ENCODE measurements around the gene MT1E.

The MT1E gene

DNA sequence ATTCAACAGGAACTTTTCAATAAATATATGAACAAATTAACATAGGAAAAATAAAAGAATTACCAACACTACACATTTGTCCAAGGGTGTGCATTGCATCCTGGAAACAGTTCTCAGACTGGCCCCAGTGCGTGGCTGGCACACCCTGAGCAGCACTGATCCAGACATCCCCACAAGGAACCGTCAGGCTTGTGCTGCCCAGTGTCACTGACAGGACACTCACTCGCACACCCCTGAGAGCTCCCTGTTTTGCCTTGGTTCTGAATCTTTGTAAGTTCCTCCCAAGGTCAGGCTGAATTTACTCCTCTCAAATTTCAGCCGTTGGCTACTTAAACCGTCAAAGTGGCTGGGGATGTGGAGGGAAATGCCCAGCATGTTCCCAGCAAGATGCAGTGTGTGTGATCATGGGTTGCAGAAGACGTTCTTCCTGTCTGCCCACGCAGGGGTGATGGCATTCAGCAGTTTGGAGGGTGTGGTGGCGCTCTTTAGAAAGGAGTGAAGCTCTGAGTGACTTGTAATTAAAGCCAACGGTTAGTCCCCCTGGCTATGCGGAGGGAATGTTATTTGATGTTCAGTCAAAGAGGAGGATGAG is 15.5 kb upstream of the MT1E start:
- peak overlapping the region; percentile 37 for H3K27ac ChIP-seq (ENCODE audit: low read length)
- H3K4me2 ChIP-seq (ENCODE audit: low read length), result peak overlapping the region; percentile 100
- peak overlapping the region; percentile 79 for H3K9ac ChIP-seq (ENCODE audit: low read length)
- H2AFZ ChIP-seq (ENCODE audit: low read depth, low read length), result peak overlapping the region; percentile 3; the same call in 1 of the 2 replicates
- H3K4me3 ChIP-seq (ENCODE audit: low read length), result peak overlapping the region; percentile 89
- no peaks in the 10 kb centered on the region for H4K20me1 ChIP-seq (ENCODE audit: insufficient read depth, low read length)
- no peaks in the 10 kb centered on the region for H3K79me2 ChIP-seq (ENCODE audit: low read length)
- H3K36me3 ChIP-seq (replicated peaks; ENCODE audit: low read depth, low read length), result no peaks in the 10 kb centered on the region
- no peaks in the 10 kb centered on the region for H3K9me3 ChIP-seq (ENCODE audit: insufficient read depth, low read length)
- no peaks in the 10 kb centered on the region for H3K27me3 ChIP-seq (ENCODE audit: low read depth, low read length)
- H3K4me1 ChIP-seq (ENCODE audit: low read length), result peaks cover 34% of the 10 kb centered on the region
- TF ChIP-seq, protein P1, sequence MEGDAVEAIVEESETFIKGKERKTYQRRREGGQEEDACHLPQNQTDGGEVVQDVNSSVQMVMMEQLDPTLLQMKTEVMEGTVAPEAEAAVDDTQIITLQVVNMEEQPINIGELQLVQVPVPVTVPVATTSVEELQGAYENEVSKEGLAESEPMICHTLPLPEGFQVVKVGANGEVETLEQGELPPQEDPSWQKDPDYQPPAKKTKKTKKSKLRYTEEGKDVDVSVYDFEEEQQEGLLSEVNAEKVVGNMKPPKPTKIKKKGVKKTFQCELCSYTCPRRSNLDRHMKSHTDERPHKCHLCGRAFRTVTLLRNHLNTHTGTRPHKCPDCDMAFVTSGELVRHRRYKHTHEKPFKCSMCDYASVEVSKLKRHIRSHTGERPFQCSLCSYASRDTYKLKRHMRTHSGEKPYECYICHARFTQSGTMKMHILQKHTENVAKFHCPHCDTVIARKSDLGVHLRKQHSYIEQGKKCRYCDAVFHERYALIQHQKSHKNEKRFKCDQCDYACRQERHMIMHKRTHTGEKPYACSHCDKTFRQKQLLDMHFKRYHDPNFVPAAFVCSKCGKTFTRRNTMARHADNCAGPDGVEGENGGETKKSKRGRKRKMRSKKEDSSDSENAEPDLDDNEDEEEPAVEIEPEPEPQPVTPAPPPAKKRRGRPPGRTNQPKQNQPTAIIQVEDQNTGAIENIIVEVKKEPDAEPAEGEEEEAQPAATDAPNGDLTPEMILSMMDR (IDR thresholded peaks at IDR 0.05; ENCODE audit: low read depth, low read length), result peak; percentile 24; the same call in 1 of the 2 replicates
- no peak for TF ChIP-seq EZH2phosphoT487 (IDR thresholded peaks at IDR 0.05; ENCODE audit: low read depth)

GRCh38 chr16:56610609-56611111 is 14.9 kb upstream of the MT1E start:
- H3K27ac ChIP-seq (ENCODE audit: low read length), result peak overlapping the region; percentile 37
- H3K27me3 ChIP-seq (ENCODE audit: low read depth, low read length), result no peaks in the 10 kb centered on the region
- H3K79me2 ChIP-seq (ENCODE audit: low read length), result no peaks in the 10 kb centered on the region
- H3K4me2 ChIP-seq (ENCODE audit: low read length), result peak overlapping the region; percentile 100
- H3K4me3 ChIP-seq (ENCODE audit: low read length), result peak overlapping the region; percentile 89; the same call in 1 of the 2 replicates
- no peaks in the 10 kb centered on the region for H3K36me3 ChIP-seq (replicated peaks; ENCODE audit: low read depth, low read length)
- H4K20me1 ChIP-seq (ENCODE audit: insufficient read depth, low read length), result no peaks in the 10 kb centered on the region
- peak overlapping the region; percentile 79; the same call in 1 of the 2 replicates for H3K9ac ChIP-seq (ENCODE audit: low read length)
- no peak overlapping the region for H2AFZ ChIP-seq (ENCODE audit: low read depth, low read length)
- TF ChIP-seq, protein P1 (IDR thresholded peaks at IDR 0.05; ENCODE audit: low read depth, low read length), result no peak
- TF ChIP-seq EZH2phosphoT487 (IDR thresholded peaks at IDR 0.05; ENCODE audit: low read depth), result no peak
- no peaks in the 10 kb centered on the region for H3K9me3 ChIP-seq (ENCODE audit: insufficient read depth, low read length)
- peaks cover 35% of the 10 kb centered on the region for H3K4me1 ChIP-seq (ENCODE audit: low read length)

DNA sequence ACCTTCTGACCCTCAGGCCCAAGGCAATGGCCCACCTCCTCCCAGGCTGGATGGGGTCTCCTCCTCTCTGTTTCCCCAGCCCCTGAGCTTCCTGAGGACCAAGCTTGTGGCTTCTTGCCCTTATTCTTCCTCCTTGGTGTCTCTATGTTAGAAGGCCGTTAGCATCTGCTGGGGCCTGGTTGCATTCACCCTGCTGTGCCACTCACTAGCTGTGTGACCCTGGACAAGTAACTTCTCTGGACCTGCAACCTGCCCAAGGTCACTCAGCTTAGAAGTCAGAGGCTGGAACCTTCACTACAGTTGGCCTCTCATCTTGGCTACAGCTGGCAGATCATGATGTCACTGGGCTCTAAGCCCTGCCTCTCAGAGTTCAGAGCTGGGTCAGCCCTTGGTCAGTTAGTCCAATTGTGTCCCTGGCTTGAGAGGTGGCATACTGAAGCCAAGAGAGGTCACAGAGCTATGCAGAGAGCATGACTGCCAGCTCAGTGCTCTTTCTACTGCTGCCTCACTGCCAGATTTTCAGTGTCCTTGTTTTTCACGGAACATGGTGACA is 14.2 kb upstream of the MT1E start:
- H3K4me3 ChIP-seq (ENCODE audit: low read length), result no peak overlapping the region
- no peaks in the 10 kb centered on the region for H3K36me3 ChIP-seq (replicated peaks; ENCODE audit: low read depth, low read length)
- no peaks in the 10 kb centered on the region for H3K9me3 ChIP-seq (ENCODE audit: insufficient read depth, low read length)
- H3K27ac ChIP-seq (ENCODE audit: low read length), result no peak overlapping the region
- no peak overlapping the region for H3K9ac ChIP-seq (ENCODE audit: low read length)
- no peak for TF ChIP-seq EZH2phosphoT487 (IDR thresholded peaks at IDR 0.05; ENCODE audit: low read depth)
- TF ChIP-seq, protein P1 (IDR thresholded peaks at IDR 0.05; ENCODE audit: low read depth, low read length), result no peak
- H2AFZ ChIP-seq (ENCODE audit: low read depth, low read length), result no peak overlapping the region
- no peak overlapping the region for H3K4me2 ChIP-seq (ENCODE audit: low read length)
- H3K79me2 ChIP-seq (ENCODE audit: low read length), result no peaks in the 10 kb centered on the region
- H3K4me1 ChIP-seq (ENCODE audit: low read length), result peaks cover 35% of the 10 kb centered on the region
- no peaks in the 10 kb centered on the region for H3K27me3 ChIP-seq (ENCODE audit: low read depth, low read length)
- no peaks in the 10 kb centered on the region for H4K20me1 ChIP-seq (ENCODE audit: insufficient read depth, low read length)

- no peak overlapping the region for H2AFZ ChIP-seq (ENCODE audit: low read depth, low read length)
- H3K4me3 ChIP-seq (ENCODE audit: low read length), result no peak overlapping the region
- H3K27me3 ChIP-seq (ENCODE audit: low read depth, low read length), result 0 out of 2 replicates have a peak, but pooled peaks cover 7% of the 10 kb centered on the region
- no peak overlapping the region for H3K27ac ChIP-seq (ENCODE audit: low read length)
- no peaks in the 10 kb centered on the region for H3K36me3 ChIP-seq (replicated peaks; ENCODE audit: low read depth, low read length)
- H3K4me1 ChIP-seq (ENCODE audit: low read length), result peaks cover 29% of the 10 kb centered on the region
- no peak overlapping the region for H3K4me2 ChIP-seq (ENCODE audit: low read length)
- no peaks in the 10 kb centered on the region for H4K20me1 ChIP-seq (ENCODE audit: insufficient read depth, low read length)
- H3K79me2 ChIP-seq (ENCODE audit: low read length), result no peaks in the 10 kb centered on the region
- no peaks in the 10 kb centered on the region for H3K9me3 ChIP-seq (ENCODE audit: insufficient read depth, low read length)
- H3K9ac ChIP-seq (ENCODE audit: low read length), result no peak overlapping the region
- no peak for TF ChIP-seq EZH2phosphoT487 (IDR thresholded peaks at IDR 0.05; ENCODE audit: low read depth)
Measured at GRCh38 chr16:56613706-56614105, 11.9 kb upstream of the MT1E start.
